Panc1 (cell line): ENCODE measurements around the gene BCO2. TPM values are rescaled to one million over a fixed set of nuclear protein-coding genes. Genes with fewer than 3 reads are reported as not detected.

Experiments
- ATAC-seq: fragments of 200-7000 bp; cut with Tn5 transposase; 2 replicates; pipeline ENCODE4 v1.9.1; 2020; ENCODE audit warnings: mild to moderate bottlenecking, moderate library complexity
- BruUV-seq: library from RNA; stranded (reverse); fragments of 400-500 nt; replicated peaks from 2 replicates; lab custom pipeline; 2021; lab: Mats Ljungman, UMichigan
- CTCF ChIA-PET: fragments of 300-600 bp; sonication (Branson Sonifier 250); formaldehyde crosslinking; loops from one replicate; lab custom pipeline; 2022; ENCODE audit warnings: antibody characterized with exemption; lab: Charles Lee
- POLR2A ChIA-PET: fragments of 300-600 bp; sonication (Branson Sonifier 250); formaldehyde crosslinking; loops from one replicate; lab custom pipeline; 2022; ENCODE audit warnings: antibody characterized with exemption; lab: Charles Lee
- DNase-seq: peaks from one replicate; pipeline ENCODE4 v3.0.0-alpha.2; 2010; ENCODE audit warnings: low read depth, low spot score
- H3K27ac ChIP-seq: 2 replicates; pipeline ENCODE4 v1.5.1; 2011; ENCODE audit warnings: mild to moderate bottlenecking, low read length, inconsistent platforms
- H3K27me3 ChIP-seq: fragments of 200-500 bp; sonication (Bioruptor generic); 2 replicates; pipeline ENCODE4 v1.6.0; 2014; ENCODE audit warnings: low read length, inconsistent platforms; ENCODE audit not compliant: control insufficient read depth, insufficient read depth
- H3K36me3 ChIP-seq: fragments of 200-500 bp; sonication (Bioruptor generic); 2 replicates; pipeline ENCODE4 v1.5.1; 2014; ENCODE audit warnings: inconsistent platforms, mild to moderate bottlenecking, low read length, moderate library complexity; ENCODE audit not compliant: control insufficient read depth, insufficient read depth
- H3K4me1 ChIP-seq: 2 replicates; pipeline ENCODE4 v1.5.1; 2011; ENCODE audit warnings: inconsistent platforms, mild to moderate bottlenecking, low read length, moderate library complexity; ENCODE audit not compliant: control insufficient read depth, insufficient read depth
- H3K4me3 ChIP-seq, 2 experiments: 2 replicates each; pipeline ENCODE4 v1.5.1; 2011 to 2012; ENCODE audit warnings: low read depth in 2 of 2, low read length in 2 of 2, mild to moderate bottlenecking in 2 of 2, inconsistent platforms in 1 of 2, moderate library complexity in 1 of 2
- H3K9me3 ChIP-seq: fragments of 200-500 bp; sonication (Bioruptor generic); 2 replicates; pipeline ENCODE4 v1.5.1; 2014; ENCODE audit warnings: low read depth, mild to moderate bottlenecking, inconsistent platforms, low read length, moderate library complexity; ENCODE audit not compliant: control insufficient read depth, insufficient read depth
- POLR2AphosphoS5 ChIP-seq: IDR thresholded peaks from 2 replicates; pipeline ENCODE4 v1.6.1; 2012; ENCODE audit warnings: mild to moderate bottlenecking, low read depth, low read length, moderate library complexity
- REST ChIP-seq, 2 experiments: IDR thresholded peaks; 2 replicates each; pipeline ENCODE4 v1.6.1; 2011 to 2012; ENCODE audit warnings: low read depth in 2 of 2, control low read depth in 1 of 2, low read length in 1 of 2, mild to moderate bottlenecking in 1 of 2, moderate library complexity in 1 of 2; ENCODE audit not compliant: insufficient read depth in 1 of 2
- SIN3A ChIP-seq: IDR thresholded peaks from 2 replicates; pipeline ENCODE4 v1.6.1; 2012; ENCODE audit warnings: low read depth, mild to moderate bottlenecking, low read length, moderate library complexity, borderline replicate concordance; ENCODE audit not compliant: insufficient read depth
- TCF7L2 ChIP-seq: IDR thresholded peaks from 2 replicates; pipeline ENCODE4 v1.6.1; 2011; ENCODE audit warnings: mild to moderate bottlenecking, low read depth, low read length, inconsistent platforms
- in situ Hi-C: cut with HindIII; loops from 2 replicates; pipeline ENCODE4 v1.10.0; 2016; ENCODE audit warnings: low sequenced_read_pairs, low pct_unique_long_range_greater_than_20kb
- intact Hi-C: fragments of 100-400 bp; cut with micrococcal nuclease; formaldehyde crosslinking; loops from one replicate; pipeline ENCODE4 v1.10.0; 2022; ENCODE audit not compliant: unreplicated experiment
- total RNA-seq: library from RNA; stranded (reverse); gene quantifications from one replicate; pipeline ENCODE4 v1.2.1, GENCODE V29; 2021; ENCODE audit not compliant: unreplicated experiment
- TF ChIP-seq, protein P1 (sequence below): fragments of 450-650 bp; IDR thresholded peaks from 2 replicates; pipeline ENCODE4 v1.5.1; 2017; ENCODE audit warnings: mild to moderate bottlenecking

Gene BCO2
- total RNA-seq, 1 experiment from 2014 or later = 2.5 TPM

DNA sequence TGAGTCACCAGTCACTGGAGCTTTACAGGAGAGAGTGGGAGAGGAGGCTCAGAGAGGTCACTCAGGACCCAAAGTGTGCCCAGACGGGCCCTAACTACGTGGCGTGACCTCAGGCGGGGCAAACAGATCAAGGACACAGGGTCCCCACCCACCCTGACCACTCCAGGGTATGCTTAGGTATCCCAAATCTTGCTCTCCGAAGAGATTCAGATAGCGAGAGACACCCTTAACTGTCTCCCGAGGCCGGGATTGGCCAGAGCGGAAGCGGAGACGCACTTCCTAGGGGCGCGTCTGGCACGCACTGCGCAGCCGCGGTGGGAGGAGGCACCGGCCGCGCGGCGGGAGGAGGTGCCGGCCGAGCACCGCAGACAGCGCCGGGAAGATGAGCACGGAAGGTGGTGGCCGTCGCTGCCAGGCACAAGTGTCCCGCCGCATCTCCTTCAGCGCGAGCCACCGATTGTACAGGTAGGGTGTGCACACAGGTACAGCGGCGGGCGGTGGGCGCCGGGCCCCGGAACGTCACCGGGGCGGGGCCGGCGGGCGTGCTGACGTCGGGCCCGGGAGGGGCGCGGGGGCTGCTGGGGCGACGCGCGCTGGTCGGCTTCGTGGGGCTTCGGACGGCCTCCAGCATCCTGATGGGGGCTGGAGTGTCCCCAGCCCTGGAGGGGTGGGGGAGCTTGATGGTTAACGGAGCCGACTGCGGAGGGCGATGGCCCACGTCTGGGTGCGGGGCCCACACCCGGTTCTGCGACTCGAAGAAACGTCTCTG, 50.9 kb downstream of the BCO2 start, which contains the start of gene PTS:
Gene PTS, plus strand, starts transcription at position 367 of the 769 bp plus-strand sequence. Its CDS starts 16 bp downstream, at position 383.
- no TSS peak for BruUV-seq
- in situ Hi-C loops = no loop called here
- TF ChIP-seq TCF7L2 (no peak; the same call in 1 of the 2 replicates), POLR2AphosphoS5 (peak; percentile 94), SIN3A (0 out of 2 replicates have a peak, but pooled peaks have one; percentile 46), REST (IDR thresholded peaks at IDR 0.05; ENCODE audit: insufficient read depth in 1 of 2, low read depth in 2 of 2, low read length in 1 of 2) (no peak)
- no peaks in the 10 kb centered on the region for H3K9me3 ChIP-seq
- CTCF ChIA-PET = interaction anchor here (0.6 to 1.0 kb wide), 3 partner anchors 45 to 54 kb away, joined by 4 to 6 read pairs (median 4); no protein-coding TSS in a partner anchor
- H3K4me1 ChIP-seq = peaks cover 9% of the 10 kb centered on the region
- POLR2A ChIA-PET = interaction anchor here (0.5 to 1.0 kb wide), 3 partner anchors 49 to 143 kb away, joined by 3 to 9 read pairs (median 5); no protein-coding TSS in a partner anchor
- no peaks in the 10 kb centered on the region for H3K27me3 ChIP-seq
- peak; percentile 99 for ATAC-seq
- peaks cover 2% of the 10 kb centered on the region; the same call in 1 of the 2 replicates for H3K36me3 ChIP-seq
- no peak for DNase-seq
- peak within 1 kb of the TSS; percentile 73 to 96 for H3K4me3 ChIP-seq
- H3K27ac ChIP-seq = peak within 1 kb of the TSS; percentile 97
- intact Hi-C loops = loop anchor here (10.0 kb wide), 1 partner anchor 1059 kb away; no protein-coding TSS in a partner anchor

DNA sequence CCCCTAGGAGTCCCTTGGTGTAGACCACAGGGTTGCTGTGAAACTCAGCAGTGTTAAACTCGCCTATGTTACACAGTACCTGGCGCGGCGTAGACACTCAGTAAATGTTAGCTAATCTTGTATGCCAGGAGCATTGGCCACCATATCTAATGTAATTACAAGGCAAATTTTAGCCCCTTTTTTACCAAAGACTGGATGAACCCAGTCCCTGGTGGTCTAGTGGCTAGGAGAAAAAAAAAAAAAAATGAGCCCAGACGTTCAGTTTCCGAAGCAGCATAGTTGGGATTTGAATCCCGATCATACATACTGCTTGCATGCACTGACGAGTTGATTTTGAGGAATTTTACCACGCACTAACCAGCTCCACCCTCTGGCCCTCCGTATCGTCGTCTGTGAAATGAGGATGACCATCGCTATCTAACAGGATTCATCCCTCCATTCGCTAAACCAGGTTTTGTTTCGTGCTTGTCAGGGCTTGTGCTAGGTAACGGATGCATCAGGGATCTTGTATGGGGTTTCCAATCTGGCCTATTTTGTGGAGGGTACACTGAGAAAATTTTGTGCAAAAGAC, 51.6 kb downstream of the BCO2 start:
- H3K27ac ChIP-seq = peak overlapping the region; percentile 93
- H3K36me3 ChIP-seq = peaks cover 2% of the 10 kb centered on the region; the same call in 1 of the 2 replicates
- no TSS peak for BruUV-seq
- no peak for TF ChIP-seq TCF7L2
- TF ChIP-seq, protein P1, sequence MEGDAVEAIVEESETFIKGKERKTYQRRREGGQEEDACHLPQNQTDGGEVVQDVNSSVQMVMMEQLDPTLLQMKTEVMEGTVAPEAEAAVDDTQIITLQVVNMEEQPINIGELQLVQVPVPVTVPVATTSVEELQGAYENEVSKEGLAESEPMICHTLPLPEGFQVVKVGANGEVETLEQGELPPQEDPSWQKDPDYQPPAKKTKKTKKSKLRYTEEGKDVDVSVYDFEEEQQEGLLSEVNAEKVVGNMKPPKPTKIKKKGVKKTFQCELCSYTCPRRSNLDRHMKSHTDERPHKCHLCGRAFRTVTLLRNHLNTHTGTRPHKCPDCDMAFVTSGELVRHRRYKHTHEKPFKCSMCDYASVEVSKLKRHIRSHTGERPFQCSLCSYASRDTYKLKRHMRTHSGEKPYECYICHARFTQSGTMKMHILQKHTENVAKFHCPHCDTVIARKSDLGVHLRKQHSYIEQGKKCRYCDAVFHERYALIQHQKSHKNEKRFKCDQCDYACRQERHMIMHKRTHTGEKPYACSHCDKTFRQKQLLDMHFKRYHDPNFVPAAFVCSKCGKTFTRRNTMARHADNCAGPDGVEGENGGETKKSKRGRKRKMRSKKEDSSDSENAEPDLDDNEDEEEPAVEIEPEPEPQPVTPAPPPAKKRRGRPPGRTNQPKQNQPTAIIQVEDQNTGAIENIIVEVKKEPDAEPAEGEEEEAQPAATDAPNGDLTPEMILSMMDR = peak; percentile 12
- ChIA-PET POLR2A (interaction anchor here (0.7 kb wide), 1 partner anchor 143 kb away, joined by 9 read pairs; no protein-coding TSS in a partner anchor), CTCF (interaction anchor here (1.0 kb wide), 1 partner anchor 53 kb away, joined by 6 read pairs; no protein-coding TSS in a partner anchor)
- ATAC-seq = peak; percentile 75
- H3K9me3 ChIP-seq = no peaks in the 10 kb centered on the region
- in situ Hi-C loops = no loop called here
- peaks cover 7% of the 10 kb centered on the region for H3K4me1 ChIP-seq
- no peaks in the 10 kb centered on the region for H3K27me3 ChIP-seq
- DNase-seq = no peak
- H3K4me3 ChIP-seq = peak overlapping the region; percentile 73 to 96
- intact Hi-C loops = loop anchor here (10.0 kb wide), 1 partner anchor 1058 kb away; no protein-coding TSS in a partner anchor
